ENCODE data around the gene SPOCK2.

Gene SPOCK2

DNA sequence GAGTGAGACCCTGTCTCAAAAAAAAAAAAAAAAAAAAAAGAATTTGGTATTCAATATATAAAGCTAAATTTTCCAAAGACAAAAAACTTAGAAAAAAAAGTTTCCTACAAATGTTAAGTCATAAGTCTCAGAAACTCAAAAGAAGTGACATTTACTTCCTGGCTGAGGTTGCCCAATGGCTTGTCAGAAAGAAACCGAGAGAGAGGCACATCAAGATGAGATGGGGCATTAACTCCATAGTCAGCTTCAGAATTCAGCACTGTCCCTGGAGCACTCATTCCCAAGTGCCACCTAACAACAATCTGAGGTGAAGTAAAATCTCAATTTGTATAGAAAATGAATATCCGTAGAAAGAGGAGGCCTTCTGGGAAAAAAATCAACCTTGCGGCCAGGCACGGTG, 6.8 kb upstream of the SPOCK2 start:
- Histone ChIP-seq H3K27ac (ENCODE audit: low read depth, low read length) (no peak overlapping the region), H3K4me3 (ENCODE audit: insufficient read depth, low read length, poor library complexity, severe bottlenecking) (no peak overlapping the region), H3K9me3 (ENCODE audit: insufficient read depth, low read length) (no peaks in the 10 kb centered on the region), H3F3A (ENCODE audit: insufficient read depth) (no peaks in the 10 kb centered on the region), H3K27me3 (ENCODE audit: low read length) (no peaks in the 10 kb centered on the region), H3K4me2 (ENCODE audit: low read depth, low read length, poor library complexity, severe bottlenecking) (no peak overlapping the region), H4K20me1 (ENCODE audit: low read depth, low read length) (no peaks in the 10 kb centered on the region), H3K79me2 (ENCODE audit: insufficient read depth, low read length) (no peaks in the 10 kb centered on the region), H3K9me2 (replicated peaks; ENCODE audit: insufficient read depth, low read length) (no peaks in the 10 kb centered on the region), H3K36me3 (ENCODE audit: low read length) (no peaks in the 10 kb centered on the region; the same call in 1 of the 2 replicates), H3K9ac (ENCODE audit: low read length) (no peak overlapping the region), H2AFZ (ENCODE audit: low read depth, low read length, severe bottlenecking) (no peak overlapping the region)
- TF ChIP-seq, protein P1, sequence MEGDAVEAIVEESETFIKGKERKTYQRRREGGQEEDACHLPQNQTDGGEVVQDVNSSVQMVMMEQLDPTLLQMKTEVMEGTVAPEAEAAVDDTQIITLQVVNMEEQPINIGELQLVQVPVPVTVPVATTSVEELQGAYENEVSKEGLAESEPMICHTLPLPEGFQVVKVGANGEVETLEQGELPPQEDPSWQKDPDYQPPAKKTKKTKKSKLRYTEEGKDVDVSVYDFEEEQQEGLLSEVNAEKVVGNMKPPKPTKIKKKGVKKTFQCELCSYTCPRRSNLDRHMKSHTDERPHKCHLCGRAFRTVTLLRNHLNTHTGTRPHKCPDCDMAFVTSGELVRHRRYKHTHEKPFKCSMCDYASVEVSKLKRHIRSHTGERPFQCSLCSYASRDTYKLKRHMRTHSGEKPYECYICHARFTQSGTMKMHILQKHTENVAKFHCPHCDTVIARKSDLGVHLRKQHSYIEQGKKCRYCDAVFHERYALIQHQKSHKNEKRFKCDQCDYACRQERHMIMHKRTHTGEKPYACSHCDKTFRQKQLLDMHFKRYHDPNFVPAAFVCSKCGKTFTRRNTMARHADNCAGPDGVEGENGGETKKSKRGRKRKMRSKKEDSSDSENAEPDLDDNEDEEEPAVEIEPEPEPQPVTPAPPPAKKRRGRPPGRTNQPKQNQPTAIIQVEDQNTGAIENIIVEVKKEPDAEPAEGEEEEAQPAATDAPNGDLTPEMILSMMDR (IDR thresholded peaks at IDR 0.05; ENCODE audit: insufficient read depth, low read length, poor library complexity, severe bottlenecking): no peak
- no peak for TF ChIP-seq EZH2phosphoT487 (conservative IDR thresholded peaks at IDR 0.05; ENCODE audit: low read length)

DNA sequence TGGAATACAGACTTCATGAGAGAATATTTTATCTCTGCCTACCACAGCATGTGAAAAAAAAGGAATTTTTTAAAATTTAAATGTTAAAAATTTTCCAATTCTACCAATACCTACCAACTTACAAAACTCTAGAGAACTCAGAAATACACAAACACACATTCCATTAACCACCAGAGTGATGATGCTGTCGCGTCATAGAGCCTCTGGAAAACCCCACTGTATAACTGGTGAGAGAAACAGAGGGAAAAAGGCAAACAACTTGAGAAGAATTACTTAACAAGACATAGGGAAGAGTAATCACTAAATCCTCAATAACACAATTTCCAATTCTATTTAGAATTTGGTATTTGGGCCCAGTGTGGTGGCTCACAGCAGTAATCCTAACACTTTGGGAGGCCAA, 6.2 kb upstream of the SPOCK2 start:
- Histone ChIP-seq H3K4me3 (ENCODE audit: insufficient read depth, low read length, poor library complexity, severe bottlenecking) (no peak overlapping the region), H2AFZ (ENCODE audit: low read depth, low read length, severe bottlenecking) (no peak overlapping the region), H3K36me3 (ENCODE audit: low read length) (no peaks in the 10 kb centered on the region; the same call in 1 of the 2 replicates), H3F3A (ENCODE audit: insufficient read depth) (no peaks in the 10 kb centered on the region), H3K79me2 (ENCODE audit: insufficient read depth, low read length) (no peaks in the 10 kb centered on the region), H4K20me1 (ENCODE audit: low read depth, low read length) (no peaks in the 10 kb centered on the region), H3K9ac (ENCODE audit: low read length) (no peak overlapping the region), H3K27me3 (ENCODE audit: low read length) (no peaks in the 10 kb centered on the region), H3K27ac (ENCODE audit: low read depth, low read length) (no peak overlapping the region), H3K9me3 (ENCODE audit: insufficient read depth, low read length) (no peaks in the 10 kb centered on the region), H3K9me2 (replicated peaks; ENCODE audit: insufficient read depth, low read length) (no peaks in the 10 kb centered on the region), H3K4me2 (ENCODE audit: low read depth, low read length, poor library complexity, severe bottlenecking) (no peak overlapping the region)
- TF ChIP-seq, protein P1 (IDR thresholded peaks at IDR 0.05; ENCODE audit: insufficient read depth, low read length, poor library complexity, severe bottlenecking): no peak
- TF ChIP-seq EZH2phosphoT487 (conservative IDR thresholded peaks at IDR 0.05; ENCODE audit: low read length): no peak

DNA sequence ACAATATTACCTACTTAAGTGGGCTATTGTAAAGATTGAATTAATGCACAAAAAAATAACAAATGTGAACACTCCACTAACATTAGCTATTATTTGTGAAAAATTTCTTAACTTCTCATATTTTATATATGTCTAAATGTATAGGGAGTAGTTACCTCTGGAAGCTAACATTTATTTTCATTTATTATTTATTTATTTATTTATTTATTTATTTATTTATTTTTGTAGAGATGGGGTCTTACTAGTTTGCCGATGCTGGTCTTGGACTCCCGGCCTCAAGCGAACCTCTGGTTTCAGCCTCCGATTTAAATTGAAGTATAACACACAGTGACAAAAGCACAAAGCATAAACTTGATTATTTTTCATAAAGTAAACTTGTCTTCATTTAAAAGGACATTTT, 5.1 kb upstream of the SPOCK2 start:
- no peaks in the 10 kb centered on the region for H3K27me3 ChIP-seq (ENCODE audit: low read length)
- H3K36me3 ChIP-seq (ENCODE audit: low read length): no peaks in the 10 kb centered on the region; the same call in 1 of the 2 replicates
- H4K20me1 ChIP-seq (ENCODE audit: low read depth, low read length): no peaks in the 10 kb centered on the region
- H3K9me2 ChIP-seq (replicated peaks; ENCODE audit: insufficient read depth, low read length): no peaks in the 10 kb centered on the region
- TF ChIP-seq EZH2phosphoT487 (conservative IDR thresholded peaks at IDR 0.05; ENCODE audit: low read length): no peak
- TF ChIP-seq, protein P1 (IDR thresholded peaks at IDR 0.05; ENCODE audit: insufficient read depth, low read length, poor library complexity, severe bottlenecking): no peak
- H3K27ac ChIP-seq (ENCODE audit: low read depth, low read length): no peak overlapping the region
- no peak overlapping the region for H3K4me2 ChIP-seq (ENCODE audit: low read depth, low read length, poor library complexity, severe bottlenecking)
- H3K9ac ChIP-seq (ENCODE audit: low read length): no peak overlapping the region
- H3F3A ChIP-seq (ENCODE audit: insufficient read depth): no peaks in the 10 kb centered on the region
- H2AFZ ChIP-seq (ENCODE audit: low read depth, low read length, severe bottlenecking): no peak overlapping the region
- no peak overlapping the region for H3K4me3 ChIP-seq (ENCODE audit: insufficient read depth, low read length, poor library complexity, severe bottlenecking)
- no peaks in the 10 kb centered on the region for H3K9me3 ChIP-seq (ENCODE audit: insufficient read depth, low read length)
- H3K79me2 ChIP-seq (ENCODE audit: insufficient read depth, low read length): no peaks in the 10 kb centered on the region
